MG63 (cell line): ENCODE measurements around the gene AGAP2. TPM values are rescaled to one million over a fixed set of nuclear protein-coding genes. Genes with fewer than 3 reads are reported as not detected.
"Not testable (repeated sequence)": the region's sequence is repeated elsewhere in the genome, so short reads cannot be mapped to it uniquely, and the experiment has no call there.

Experiments used
- DNase-seq: peaks from one replicate; pipeline ENCODE4 v3.0.0-alpha.2; 2020
- H3K27me3 ChIP-seq: fragments of 250-450 bp; sonication (Bioruptor Pico); 2 replicates; pipeline ENCODE4 v1.5.1; 2020; ENCODE audit warnings: mild to moderate bottlenecking, moderate library complexity
- H3K36me3 ChIP-seq: fragments of 250-450 bp; sonication (Bioruptor Pico); 2 replicates; pipeline ENCODE4 v1.5.1; 2020; ENCODE audit warnings: mild to moderate bottlenecking, moderate library complexity
- H3K4me3 ChIP-seq: fragments of 250-450 bp; sonication (Bioruptor Pico); 2 replicates; pipeline ENCODE4 v1.5.1; 2020; ENCODE audit warnings: mild to moderate bottlenecking, moderate library complexity
- H3K9me3 ChIP-seq: fragments of 250-450 bp; sonication (Bioruptor Pico); 2 replicates; pipeline ENCODE4 v1.5.1; 2020; ENCODE audit warnings: mild to moderate bottlenecking, moderate library complexity
- total RNA-seq: library from RNA; depleted of rRNA; stranded (reverse); fragments of >200 nt; shearing (Covaris generic); gene quantifications from 2 replicates; pipeline ENCODE4 v1.2.3, GENCODE V29; 2014; ENCODE audit warnings: low replicate concordance; rRNA removed

The AGAP2 gene
- total RNA-seq: not detected in 2 replicates

- Histone ChIP-seq H3K27me3 (peaks cover 43% of the 10 kb centered on the region), H3K36me3 (no peaks in the 10 kb centered on the region), H3K4me3 (no peak within 1 kb of the TSS), H3K9me3 (no peaks in the 10 kb centered on the region)
- DNase-seq: no peak
Measured at GRCh38 chr12:57738661-57739237, at the start of gene AGAP2. Gene AGAP2, minus strand, starts transcription at chr12:57738742. Its CDS starts 496 bp downstream, at chr12:57738246.

- no peak for DNase-seq
- H3K9me3 ChIP-seq: no peaks in the 10 kb centered on the region
- H3K27me3 ChIP-seq: no peaks in the 10 kb centered on the region
Measured at GRCh38 chr12:57783861-57784260, 45.3 kb upstream of the AGAP2 start.

GRCh38 chr12:57783466-57783801 lies 44.9 kb upstream of the AGAP2 start:
- Histone ChIP-seq H3K36me3 (peaks cover 36% of the 10 kb centered on the region), H3K9me3 (no peaks in the 10 kb centered on the region), H3K27me3 (no peaks in the 10 kb centered on the region), H3K4me3 (peak overlapping the region; percentile 71)
- DNase-seq: no peak

More at GRCh38 chr12:57783861-57784260, 45.3 kb upstream of the AGAP2 start:
- H3K36me3 ChIP-seq: peaks cover 38% of the 10 kb centered on the region
- H3K4me3 ChIP-seq: peak overlapping the region; percentile 71

GRCh38 chr12:57782608-57783465 lies 44.3 kb upstream of the AGAP2 start, which contains the start of gene TSFM:
Gene TSFM, plus strand, starts transcription at chr12:57782787. Its CDS starts 15 bp downstream, at chr12:57782802.
- peak; percentile 95 for DNase-seq
- H3K36me3 ChIP-seq: peaks cover 36% of the 10 kb centered on the region
- H3K4me3 ChIP-seq: peak within 1 kb of the TSS; percentile 71
- no peaks in the 10 kb centered on the region for H3K9me3 ChIP-seq
- no peaks in the 10 kb centered on the region for H3K27me3 ChIP-seq

GRCh38 chr12:57782243-57782607 lies 43.7 kb upstream of the AGAP2 start:
- H3K9me3 ChIP-seq: no peaks in the 10 kb centered on the region
- no peak for DNase-seq
- H3K36me3 ChIP-seq: peaks cover 35% of the 10 kb centered on the region
- peak overlapping the region; percentile 71 for H3K4me3 ChIP-seq
- no peaks in the 10 kb centered on the region for H3K27me3 ChIP-seq

GRCh38 chr12:57781801-57782200 lies 43.3 kb upstream of the AGAP2 start:
- no peak overlapping the region for H3K4me3 ChIP-seq
- DNase-seq: no peak
- H3K36me3 ChIP-seq: peaks cover 33% of the 10 kb centered on the region
- no peaks in the 10 kb centered on the region for H3K9me3 ChIP-seq
- no peaks in the 10 kb centered on the region for H3K27me3 ChIP-seq

GRCh38 chr12:57781244-57781643 lies 42.7 kb upstream of the AGAP2 start:
- Histone ChIP-seq H3K36me3 (peaks cover 28% of the 10 kb centered on the region), H3K9me3 (no peaks in the 10 kb centered on the region), H3K27me3 (no peaks in the 10 kb centered on the region), H3K4me3 (no peak overlapping the region)
- DNase-seq: no peak

GRCh38 chr12:57780284-57780897 lies 41.8 kb upstream of the AGAP2 start:
- no peak for DNase-seq
- Histone ChIP-seq H3K4me3 (no peak overlapping the region), H3K27me3 (no peaks in the 10 kb centered on the region), H3K36me3 (peaks cover 27% of the 10 kb centered on the region), H3K9me3 (no peaks in the 10 kb centered on the region)

- no peaks in the 10 kb centered on the region for H3K9me3 ChIP-seq
- DNase-seq: no peak
- H3K36me3 ChIP-seq: peaks cover 22% of the 10 kb centered on the region
- H3K4me3 ChIP-seq: no peak overlapping the region
- no peaks in the 10 kb centered on the region for H3K27me3 ChIP-seq
Measured at GRCh38 chr12:57779736-57780135, 41.2 kb upstream of the AGAP2 start.

GRCh38 chr12:57777911-57778310 lies 39.4 kb upstream of the AGAP2 start:
- H3K4me3 ChIP-seq: no peak overlapping the region
- DNase-seq: no peak
- H3K27me3 ChIP-seq: no peaks in the 10 kb centered on the region
- H3K36me3 ChIP-seq: peaks cover 22% of the 10 kb centered on the region
- H3K9me3 ChIP-seq: no peaks in the 10 kb centered on the region

GRCh38 chr12:57777367-57777766 lies 38.8 kb upstream of the AGAP2 start:
- Histone ChIP-seq H3K36me3 (peaks cover 22% of the 10 kb centered on the region), H3K9me3 (no peaks in the 10 kb centered on the region), H3K4me3 (no peak overlapping the region), H3K27me3 (no peaks in the 10 kb centered on the region)
- no peak for DNase-seq

GRCh38 chr12:57776247-57776587 lies 37.7 kb upstream of the AGAP2 start:
- Histone ChIP-seq H3K27me3 (no peaks in the 10 kb centered on the region), H3K36me3 (peaks cover 22% of the 10 kb centered on the region), H3K4me3 (no peak overlapping the region), H3K9me3 (no peaks in the 10 kb centered on the region)
- no peak for DNase-seq

- Histone ChIP-seq H3K27me3 (no peaks in the 10 kb centered on the region), H3K4me3 (no peak overlapping the region), H3K9me3 (no peaks in the 10 kb centered on the region), H3K36me3 (peaks cover 25% of the 10 kb centered on the region)
- DNase-seq: no peak
Measured at GRCh38 chr12:57775563-57776246, 37.2 kb upstream of the AGAP2 start.

- H3K27me3 ChIP-seq: no peaks in the 10 kb centered on the region
- peaks cover 32% of the 10 kb centered on the region for H3K36me3 ChIP-seq
- no peak for DNase-seq
- H3K4me3 ChIP-seq: no peak overlapping the region
- H3K9me3 ChIP-seq: no peaks in the 10 kb centered on the region
Measured at GRCh38 chr12:57775044-57775443, 36.5 kb upstream of the AGAP2 start.

- H3K9me3 ChIP-seq, H3K27me3 ChIP-seq, H3K4me3 ChIP-seq, DNase-seq: not testable (repeated sequence)
- peaks cover 36% of the 10 kb centered on the region for H3K36me3 ChIP-seq
Measured at GRCh38 chr12:57774634-57775033, 36.1 kb upstream of the AGAP2 start.

GRCh38 chr12:57772429-57773322 lies 34.1 kb upstream of the AGAP2 start, which contains the start of gene EEF1AKMT3:
Gene EEF1AKMT3, plus strand, starts transcription at chr12:57772614. Its CDS starts 111 bp downstream, at chr12:57772725.
- Histone ChIP-seq H3K36me3 (peaks cover 54% of the 10 kb centered on the region), H3K9me3 (no peaks in the 10 kb centered on the region), H3K27me3 (no peaks in the 10 kb centered on the region), H3K4me3 (peak within 1 kb of the TSS; percentile 84)
- DNase-seq: peak; percentile 76
